Measurements from ENCODE around the gene PCSK5.
"Not testable (repeated sequence)": the region's sequence is repeated elsewhere in the genome, so short reads cannot be mapped to it uniquely, and the experiment has no call there.

The PCSK5 gene

DNA sequence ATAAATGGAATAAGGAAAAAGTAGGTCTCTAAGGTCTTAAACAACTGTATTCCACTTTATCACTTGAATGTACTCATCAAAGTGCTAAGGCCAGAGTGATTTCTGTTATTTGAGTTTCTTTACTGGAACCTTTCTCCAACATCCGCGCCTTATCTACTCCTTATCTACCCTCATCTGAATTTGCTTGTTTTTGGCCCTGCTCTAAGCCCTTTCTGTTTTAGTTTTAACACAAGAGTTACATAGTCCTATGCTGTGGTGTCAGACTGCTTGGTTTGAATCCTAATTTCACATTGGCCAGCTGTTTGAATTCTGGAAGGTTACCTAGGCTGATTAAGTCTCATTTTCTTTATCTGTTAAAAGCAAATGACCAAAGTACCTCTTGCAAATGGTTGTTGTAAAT is 128.3 kb downstream of the PCSK5 start:
- DNase-seq = peak; percentile 10

DNA sequence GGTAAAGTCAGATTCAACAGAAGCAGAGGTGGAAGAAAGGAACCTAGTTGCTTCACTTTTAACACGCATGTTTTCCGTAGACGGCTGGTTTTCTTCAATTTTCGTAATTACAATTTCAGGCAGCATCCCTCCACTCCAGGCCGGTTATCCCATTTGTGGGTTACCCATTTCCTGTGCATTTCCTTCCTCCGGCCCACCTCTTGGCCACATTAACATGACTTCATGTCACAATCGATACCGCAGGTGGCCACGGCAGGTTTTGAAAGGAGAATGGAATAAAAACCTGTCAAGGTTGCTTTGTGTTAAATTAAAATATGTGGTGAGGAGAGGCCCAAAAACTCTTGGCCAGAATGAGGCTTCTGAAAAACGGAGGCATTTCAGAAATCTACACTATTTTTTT is 130.2 kb downstream of the PCSK5 start:
- no peak for DNase-seq

DNA sequence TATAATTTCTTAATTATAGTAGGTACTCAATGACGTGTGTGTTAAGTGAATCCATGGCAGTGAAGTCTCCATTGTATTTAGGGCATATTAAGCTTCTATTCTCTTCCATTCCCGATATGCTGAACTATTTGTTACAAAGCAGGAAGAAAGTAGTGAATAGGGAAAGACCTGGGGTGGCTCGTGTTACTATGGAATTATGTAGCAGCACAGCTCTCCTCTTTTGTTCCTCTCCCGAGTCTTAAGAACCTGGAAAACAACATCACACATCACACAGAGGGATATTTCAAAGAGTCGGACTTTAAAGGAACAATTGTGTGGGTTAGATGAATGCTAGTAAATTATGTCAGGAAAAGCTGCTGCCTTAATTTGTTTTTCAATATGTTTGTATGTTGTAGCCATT is 131.8 kb downstream of the PCSK5 start:
- no peak for DNase-seq

DNA sequence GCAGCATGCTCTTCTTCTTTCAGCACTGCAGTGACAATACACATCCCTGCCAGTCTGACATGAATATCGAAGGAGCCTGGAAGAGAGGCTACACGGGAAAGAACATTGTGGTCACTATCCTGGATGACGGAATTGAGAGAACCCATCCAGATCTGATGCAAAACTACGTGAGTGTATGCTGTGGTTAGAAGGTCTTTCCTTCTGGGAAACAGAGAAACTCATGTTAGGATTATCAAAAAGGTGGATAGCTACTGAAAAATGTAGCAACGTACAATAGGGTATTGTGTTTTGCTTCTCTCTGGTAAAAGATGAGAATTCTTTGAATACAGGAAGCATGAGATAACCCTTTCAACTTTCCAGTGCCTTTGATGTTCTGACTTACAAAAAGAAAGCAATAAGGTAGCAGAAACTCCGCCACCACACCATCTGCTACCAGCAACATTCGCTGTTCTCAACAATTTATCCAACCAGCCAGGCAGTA is 133.3 kb downstream of the PCSK5 start:
- peak; percentile 71 for DNase-seq

DNA sequence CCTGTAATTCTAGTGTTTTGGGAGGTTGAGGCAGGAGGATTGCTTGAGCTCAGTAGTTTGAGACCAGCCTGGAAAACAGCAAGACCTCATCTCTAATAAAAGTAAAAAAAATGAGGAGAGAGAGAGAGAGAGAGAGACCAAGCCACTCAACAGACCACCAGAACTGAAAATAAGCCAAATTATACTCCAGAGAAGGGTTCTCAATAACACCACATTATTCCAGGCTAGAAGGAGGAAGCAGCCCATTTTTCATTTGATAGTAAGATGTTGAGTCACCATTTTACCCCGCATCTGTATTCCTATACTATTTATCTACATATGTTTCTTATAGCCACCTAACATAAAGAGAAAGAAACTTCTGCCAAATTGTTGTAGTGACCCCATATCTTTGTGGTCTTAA is 134.8 kb downstream of the PCSK5 start:
- DNase-seq = no peak

DNA sequence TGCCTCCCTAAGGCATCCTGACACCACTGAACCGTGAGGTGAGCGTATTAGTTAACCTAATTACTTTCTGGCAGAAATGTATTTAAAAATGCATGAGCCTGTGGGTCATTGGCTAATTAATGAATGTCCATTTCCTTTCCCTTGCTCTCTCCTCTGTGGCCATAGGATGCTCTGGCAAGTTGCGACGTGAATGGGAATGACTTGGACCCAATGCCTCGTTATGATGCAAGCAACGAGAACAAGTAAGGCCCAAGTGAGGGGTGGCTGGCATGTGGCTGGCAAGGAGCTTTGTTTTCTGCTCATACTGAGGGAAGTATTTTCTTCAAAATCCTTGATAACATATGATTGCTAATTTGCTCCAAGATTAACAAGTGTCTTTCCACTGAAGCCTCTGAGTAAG is 136.3 kb downstream of the PCSK5 start:
- no peak for DNase-seq

DNA sequence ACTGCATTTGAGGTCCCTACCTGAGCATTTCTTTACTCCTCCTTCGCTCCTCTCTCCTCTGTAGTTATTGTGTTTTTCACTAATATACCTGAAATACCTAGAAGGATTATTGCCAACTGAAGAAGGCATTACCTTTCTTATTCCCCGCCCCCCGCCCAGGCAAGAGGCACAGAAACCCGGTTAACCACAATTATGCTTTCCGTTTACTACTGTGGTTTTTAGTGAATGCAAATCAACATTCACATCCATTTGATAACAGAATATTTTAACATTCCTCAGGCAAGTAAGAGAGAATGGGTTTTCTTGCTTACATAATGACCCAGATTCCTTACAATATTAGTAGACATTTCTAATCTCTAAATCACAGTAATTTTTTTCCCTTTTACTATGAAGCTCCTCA is 136.9 kb downstream of the PCSK5 start:
- DNase-seq = peak; percentile 52

DNA sequence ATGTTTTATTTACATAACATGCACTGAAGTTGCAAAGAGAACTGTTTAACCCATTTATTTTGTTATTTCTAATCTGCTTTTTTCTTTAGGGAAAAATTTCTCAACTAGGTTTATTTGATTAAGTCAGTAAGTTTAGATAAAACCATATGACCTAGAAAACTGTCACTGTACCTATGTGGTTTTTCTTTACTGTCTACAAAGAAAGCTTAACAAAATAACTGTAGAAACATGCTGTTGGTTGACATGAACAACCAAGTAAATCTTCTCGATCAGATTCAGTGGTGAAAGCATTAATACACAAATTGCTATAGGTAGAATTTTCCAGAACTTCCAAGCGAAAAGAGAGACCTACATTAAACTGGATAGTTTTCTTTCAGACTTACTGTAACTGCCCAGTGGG is 137.4 kb downstream of the PCSK5 start:
- DNase-seq = no peak

DNA sequence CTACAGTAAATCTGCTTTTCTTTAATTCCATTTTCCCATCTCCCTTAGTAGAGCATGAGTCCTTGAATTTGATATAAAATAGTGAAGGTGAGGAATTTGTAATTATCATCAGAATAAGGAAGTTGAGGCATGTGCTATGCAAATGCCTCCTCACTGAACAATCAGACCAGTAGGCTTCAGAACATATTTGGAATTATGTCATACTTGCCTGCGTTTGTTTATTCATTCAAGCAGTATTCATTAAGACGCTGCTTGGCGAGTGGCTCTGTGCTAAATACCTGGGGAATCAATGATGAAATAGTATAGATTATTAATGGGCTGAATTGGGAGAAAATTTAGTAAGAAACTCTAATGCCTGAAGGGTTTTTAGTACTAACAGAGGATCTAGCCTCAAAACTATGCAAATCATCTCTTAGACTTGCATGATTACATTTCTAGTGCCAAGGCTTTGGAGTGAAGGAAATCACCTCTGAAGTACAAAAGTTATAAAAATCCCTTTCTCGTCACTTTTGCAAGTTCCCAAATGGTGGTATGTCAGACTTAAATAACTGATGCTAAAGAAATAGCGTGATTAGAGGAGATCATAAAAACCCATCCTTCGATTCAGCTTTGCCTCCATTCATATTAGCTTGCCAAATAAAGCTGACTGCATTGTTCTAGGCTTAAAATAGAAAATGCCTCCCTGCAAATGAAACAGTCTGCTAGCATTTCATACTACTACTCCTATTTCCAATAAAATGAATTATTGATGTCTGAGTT is 141.7 kb downstream of the PCSK5 start:
- DNase-seq = no peak

DNA sequence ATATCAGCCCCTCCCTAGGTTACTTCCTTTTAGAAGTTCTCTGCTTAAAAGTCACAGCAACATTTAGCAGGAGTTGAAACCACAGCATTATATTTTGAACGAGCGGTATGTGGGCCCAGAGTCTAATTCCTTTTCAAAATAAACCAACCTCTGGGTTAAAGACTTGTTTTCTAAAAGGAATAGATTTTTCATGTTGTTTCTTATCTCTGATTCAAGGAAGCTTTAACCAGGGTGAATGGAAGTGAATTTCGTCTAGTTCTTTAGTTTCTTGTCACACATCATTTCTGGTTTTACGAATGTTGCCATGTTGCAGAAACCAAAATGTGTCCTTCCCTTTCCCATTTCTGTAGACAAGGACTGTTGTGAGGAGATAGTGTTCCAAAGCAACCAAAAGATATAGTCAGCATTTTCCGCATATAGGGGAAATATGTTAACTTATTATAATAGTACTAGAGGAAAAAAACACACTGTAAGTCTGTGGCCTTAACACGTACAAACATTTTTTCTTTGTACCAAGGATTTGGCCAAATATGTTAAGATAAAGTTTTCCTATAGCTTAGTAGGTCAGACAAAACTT is 142.4 kb downstream of the PCSK5 start:
- DNase-seq = no peak

DNA sequence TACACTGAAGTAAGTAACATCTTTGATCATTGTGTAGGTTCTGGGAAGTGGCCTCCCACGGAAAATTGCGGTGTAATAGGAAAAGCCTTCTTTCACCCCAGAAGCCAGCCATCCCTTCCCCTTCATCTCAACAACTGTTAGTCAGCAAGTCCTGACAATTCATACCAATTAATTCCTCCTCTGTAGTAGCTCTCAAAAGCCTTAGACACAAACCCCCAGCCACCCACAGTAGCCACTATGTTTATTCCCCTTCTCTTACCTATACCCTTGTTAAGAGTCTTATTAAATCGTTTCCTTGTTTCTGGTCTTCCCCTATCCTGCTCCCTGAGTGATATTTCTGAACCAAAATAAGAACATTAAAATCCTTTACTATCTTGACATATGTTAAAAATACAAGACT is 143.6 kb downstream of the PCSK5 start:
- DNase-seq = no peak

DNA sequence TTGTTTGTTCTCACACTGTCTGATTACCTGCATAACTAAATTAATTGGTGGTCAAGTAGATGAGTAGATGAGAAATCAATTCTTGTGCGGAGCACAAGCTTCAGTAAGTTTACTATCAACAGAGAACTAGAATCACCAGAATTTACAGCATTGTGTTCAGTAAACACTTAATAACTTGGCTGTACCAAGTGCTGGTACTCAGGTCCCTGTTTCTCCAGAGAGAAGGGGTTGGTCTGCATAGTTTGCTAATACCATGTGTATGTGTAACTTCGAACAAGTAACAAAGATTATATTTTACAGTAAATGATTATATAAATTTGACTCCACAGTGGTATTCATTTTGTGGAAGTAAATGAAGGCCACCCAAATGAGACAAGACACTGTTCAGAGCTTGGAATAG is 146.3 kb downstream of the PCSK5 start:
- no peak for DNase-seq

DNA sequence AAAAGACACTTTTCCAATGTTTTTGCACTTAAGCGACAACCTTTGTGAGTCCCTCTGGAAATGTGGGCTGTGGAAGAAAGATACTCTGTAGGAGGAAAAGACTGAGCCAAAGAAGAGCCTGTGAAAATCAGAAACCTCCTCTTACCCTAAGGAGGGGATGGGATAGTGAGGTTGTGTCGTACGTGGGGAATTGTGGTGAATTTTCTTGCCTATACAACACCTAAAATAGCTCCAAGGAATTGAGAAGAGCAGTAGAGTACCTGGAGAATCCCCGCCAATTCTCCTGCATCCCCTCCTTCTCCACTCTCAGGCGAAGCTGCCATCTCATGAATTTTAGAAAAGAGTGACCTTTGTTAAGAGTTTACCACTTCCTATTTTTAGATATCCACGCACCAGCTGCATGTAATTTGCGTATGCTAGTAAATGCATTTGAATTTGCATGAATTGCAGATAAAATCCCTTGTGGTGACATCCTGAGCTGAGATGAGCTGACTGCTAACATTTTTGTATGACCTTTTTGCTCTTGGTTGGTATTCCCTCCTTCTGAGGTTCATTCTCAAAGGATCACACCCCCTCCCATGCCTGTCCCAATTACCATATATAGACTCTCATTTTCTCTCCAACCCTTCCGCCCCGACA is 147.2 kb downstream of the PCSK5 start:
- no peak for DNase-seq

DNA sequence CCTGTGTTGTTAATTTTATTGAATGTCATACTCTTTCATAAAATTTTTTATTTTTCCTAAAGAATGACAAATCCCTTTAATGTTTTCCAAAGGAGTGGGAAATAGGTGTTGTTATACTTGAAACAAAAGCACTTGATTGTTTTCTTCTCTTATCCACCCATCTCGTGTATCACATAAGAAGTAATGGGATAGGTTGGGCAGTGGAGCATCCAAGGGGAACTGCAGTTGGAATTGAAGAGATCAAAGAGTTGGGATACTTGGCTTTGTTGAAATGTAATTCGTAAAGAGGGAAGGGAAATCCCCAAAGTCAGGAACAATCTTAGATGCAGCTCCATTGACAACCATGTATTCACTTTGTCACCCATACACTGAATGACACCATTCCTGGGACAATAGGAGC is 148.0 kb downstream of the PCSK5 start:
- no peak for DNase-seq

DNA sequence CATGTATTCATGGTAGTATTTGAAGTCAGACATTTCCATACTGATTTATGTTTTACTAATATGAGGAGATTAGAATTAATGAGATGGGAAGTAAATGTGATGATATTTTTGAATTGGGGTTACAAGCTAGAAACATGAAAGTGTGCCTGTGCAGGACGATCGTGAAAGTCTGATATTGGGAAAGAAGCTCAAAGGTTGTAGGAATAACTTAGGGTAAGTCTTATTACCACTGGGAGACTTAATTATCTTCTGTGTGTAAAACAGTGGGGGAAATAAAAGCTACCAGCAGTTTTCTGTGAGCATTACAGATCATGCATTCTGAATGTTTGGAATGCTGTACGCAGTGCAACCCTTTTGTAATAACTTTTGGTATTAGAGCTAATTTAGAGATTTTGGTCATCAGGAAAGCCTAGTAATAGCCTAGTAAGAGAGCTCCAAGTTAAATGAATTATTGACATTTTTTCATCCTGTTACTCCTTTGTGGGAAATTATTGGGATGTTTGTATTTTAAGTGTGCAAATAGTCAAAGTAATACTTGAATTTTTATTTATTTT is 153.9 kb downstream of the PCSK5 start:
- no peak for DNase-seq

DNA sequence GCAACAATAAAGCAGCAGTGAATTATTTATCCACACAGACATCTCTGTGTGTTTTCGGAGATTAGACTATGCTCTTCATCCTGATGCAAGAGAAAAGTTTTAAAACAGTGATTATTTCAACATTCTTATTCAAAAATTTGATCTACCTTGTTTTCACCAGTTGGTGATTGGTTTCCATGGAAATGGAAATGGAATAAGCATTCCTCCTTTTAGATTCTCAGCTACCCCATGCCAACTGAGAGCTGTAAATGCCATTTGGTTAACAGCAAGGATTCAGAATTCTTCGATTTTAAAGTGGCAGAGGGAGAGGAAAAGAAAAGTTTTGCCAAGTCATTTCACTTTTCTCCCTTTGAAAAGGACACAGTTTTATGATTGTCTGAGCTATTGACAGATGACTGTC is 154.7 kb downstream of the PCSK5 start:
- DNase-seq = no peak

DNA sequence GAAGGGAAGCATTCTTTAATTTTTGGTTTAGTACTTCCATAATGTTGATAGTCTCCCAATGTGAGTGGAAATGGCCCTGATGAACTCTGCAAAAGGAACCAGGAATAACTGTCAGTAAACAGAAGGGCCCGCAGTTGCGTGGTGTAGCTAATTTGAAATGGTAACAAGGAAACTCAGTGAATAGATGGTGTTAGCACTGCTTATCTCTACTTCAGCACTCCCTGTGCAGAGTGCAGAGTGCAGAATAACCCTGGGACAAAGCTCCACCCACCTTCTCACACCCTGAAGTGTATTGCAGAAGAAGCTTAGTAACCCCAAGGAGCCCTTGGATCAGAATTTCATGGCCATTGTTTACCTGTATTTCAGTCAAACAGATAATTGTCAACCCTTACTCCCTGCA is 158.9 kb downstream of the PCSK5 start:
- DNase-seq = no peak

DNA sequence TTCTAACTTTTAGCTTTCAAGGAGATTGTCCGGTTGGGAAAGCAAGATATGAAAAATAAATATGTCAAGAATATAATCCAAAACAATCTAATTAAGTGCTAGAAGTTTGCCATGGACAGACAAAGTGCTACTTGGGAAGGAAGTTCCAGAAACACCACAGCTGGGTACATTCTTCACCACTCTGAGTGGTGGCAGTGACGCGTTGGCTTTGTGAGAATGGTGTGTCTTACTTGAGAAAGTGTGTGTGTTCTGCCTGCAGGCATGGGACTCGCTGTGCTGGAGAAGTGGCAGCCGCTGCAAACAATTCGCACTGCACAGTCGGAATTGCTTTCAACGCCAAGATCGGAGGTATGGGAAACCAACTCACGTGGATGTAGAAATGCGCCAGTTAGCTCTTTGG is 177.2 kb downstream of the PCSK5 start:
- DNase-seq = no peak

DNA sequence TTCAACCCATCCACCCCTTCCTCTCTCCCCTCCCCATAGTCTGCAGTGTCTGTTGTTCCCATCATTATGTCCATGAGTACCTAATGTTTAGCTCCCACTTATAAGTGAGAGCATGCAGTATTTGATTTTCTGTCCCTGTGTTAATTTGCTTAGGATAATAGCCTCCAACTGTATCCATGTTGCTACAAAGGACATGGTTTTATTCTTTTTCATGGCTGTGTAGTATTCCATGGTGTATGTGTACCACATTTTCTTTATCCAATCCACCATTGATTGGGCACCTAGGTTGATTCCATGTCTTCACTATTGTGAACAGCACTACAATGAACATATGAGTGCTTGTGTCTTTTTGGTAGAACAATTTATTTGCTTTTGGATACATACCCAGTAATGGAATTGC is 187.1 kb downstream of the PCSK5 start:
- no peak for DNase-seq

DNA sequence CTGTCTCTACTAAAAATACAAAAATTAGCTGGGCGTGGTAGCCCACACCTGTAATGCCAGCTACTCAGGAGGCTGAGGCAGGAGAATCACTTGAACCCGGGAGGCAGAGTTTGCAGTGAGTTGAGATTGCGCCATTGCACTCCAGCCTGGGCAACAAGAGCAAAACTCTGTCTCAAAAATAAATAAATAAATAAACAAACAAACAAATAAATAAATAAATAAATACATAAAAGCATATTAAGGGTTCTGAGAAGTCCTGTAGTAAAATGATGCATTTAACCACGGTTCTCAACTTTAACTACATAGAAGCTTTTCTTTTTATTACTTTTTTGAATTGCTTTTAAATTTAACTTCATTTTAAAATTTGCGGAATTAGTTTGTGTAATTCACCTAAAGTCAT is 190.8 kb downstream of the PCSK5 start:
- DNase-seq = not testable (repeated sequence)

DNA sequence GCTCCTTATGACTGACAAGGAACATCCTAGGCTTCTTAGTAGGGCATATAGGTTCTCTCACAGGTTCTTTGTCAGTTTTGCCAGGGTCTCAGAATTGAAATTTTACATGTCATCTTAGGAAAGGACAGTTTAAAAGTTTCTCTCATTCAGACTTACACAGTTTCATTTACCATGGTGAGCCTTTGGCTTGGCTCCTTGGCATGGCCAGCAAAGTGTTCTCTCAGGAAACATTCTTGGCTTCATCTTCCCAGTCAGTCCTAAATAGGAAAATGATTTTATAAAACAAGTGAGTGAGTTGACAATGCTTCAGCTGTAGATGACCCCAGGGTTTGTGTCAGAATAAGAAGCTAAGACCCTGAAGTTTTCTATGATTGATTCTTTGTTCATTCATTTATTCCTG is 191.6 kb downstream of the PCSK5 start:
- no peak for DNase-seq

DNA sequence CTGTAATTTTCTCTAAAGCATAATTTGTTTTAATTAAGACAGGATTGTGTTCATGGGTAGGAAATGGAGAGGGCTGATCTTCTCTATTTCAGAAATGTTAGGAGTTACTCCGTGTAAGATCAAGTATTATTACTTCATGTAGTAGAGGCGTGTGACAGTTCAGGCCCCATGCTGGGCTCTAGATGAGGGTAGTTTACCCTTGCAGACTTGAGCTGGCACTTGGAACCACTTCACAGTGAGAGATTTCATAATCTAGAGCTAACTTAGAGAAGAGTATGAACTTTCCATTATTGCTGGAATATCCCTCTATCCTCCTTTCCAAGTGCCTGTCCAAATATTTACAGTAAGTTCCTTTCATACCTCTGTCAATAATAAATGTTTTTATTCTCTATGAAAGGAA is 195.1 kb downstream of the PCSK5 start:
- no peak for DNase-seq

DNA sequence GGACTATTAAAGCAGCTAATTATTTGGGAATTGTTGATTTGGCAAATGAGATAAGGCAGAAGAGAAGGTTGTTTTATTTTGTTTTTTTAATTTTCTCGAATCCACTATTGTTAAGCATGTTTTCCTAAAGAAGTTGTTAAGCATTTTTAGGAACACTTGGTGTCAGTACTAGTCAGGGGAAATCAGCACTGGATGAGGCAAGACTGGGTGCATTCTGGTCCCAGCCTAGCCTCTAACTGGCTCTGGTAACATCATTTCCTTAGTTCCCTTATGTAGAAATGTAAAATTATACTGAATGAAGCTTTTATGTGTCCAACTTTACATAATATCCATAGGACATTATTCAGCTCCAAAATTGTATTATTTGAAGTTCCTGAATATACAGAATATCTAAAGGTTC is 196.1 kb downstream of the PCSK5 start:
- DNase-seq = no peak

DNA sequence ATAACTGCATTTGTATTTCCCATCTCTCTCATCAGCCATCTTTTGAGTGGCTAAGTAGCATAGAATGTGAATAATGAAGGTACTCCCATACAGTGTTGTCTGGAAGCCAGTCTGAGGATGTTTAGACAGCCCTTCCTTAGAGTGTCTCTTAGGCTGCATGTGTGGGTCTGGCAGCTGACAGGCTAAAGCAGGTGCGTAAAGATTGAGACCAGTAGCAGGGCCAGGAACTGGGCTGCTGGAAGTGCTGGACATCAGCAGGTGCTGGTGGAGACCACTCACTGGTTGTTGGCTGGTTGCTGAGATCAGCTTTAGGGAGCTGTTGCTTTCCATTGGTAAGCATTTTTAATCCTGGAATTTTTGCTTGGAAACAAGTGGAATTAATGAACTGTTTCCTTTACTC is 197.5 kb downstream of the PCSK5 start:
- no peak for DNase-seq
